SJSA1 (cell line): ENCODE results near the gene VEPH1. TPM values are rescaled to one million over a fixed set of nuclear protein-coding genes. Genes with fewer than 3 reads are reported as not detected.
A peak's percentile ranks its signal among the peaks of the same experiment; 100 is the strongest.

Experiments used
- DNase-seq, 2 experiments: peaks; one replicate each; pipeline ENCODE4 v3.0.0-alpha.2; 2015 to 2020; ENCODE audit warnings: low spot score in 2 of 2, low read depth in 1 of 2
- H3K27ac ChIP-seq: fragments of 250-450 bp; sonication (Bioruptor Pico); 2 replicates; pipeline ENCODE4 v1.5.1; 2020; ENCODE audit warnings: mild to moderate bottlenecking, moderate library complexity
- H3K27me3 ChIP-seq: fragments of 250-450 bp; sonication (Bioruptor Pico); replicated peaks from 2 replicates; pipeline ENCODE4 v1.5.1; 2020; ENCODE audit warnings: mild to moderate bottlenecking, moderate library complexity
- H3K36me3 ChIP-seq: fragments of 250-450 bp; sonication (Bioruptor Pico); 2 replicates; pipeline ENCODE4 v1.5.1; 2020; ENCODE audit warnings: mild to moderate bottlenecking
- H3K4me1 ChIP-seq: fragments of 250-450 bp; sonication (Bioruptor Pico); replicated peaks from 2 replicates; pipeline ENCODE4 v1.6.1; 2021; ENCODE audit warnings: mild to moderate bottlenecking
- H3K4me3 ChIP-seq: fragments of 250-450 bp; sonication (Bioruptor Pico); 2 replicates; pipeline ENCODE4 v1.5.1; 2020; ENCODE audit warnings: mild to moderate bottlenecking
- H3K9me3 ChIP-seq: fragments of 250-450 bp; sonication (Bioruptor Pico); replicated peaks from 2 replicates; pipeline ENCODE4 v1.5.1; 2020; ENCODE audit warnings: mild to moderate bottlenecking
- total RNA-seq: library from RNA; depleted of rRNA; stranded (reverse); fragments of >200 nt; shearing (Covaris generic); gene quantifications from 2 replicates; pipeline ENCODE4 v1.2.3, GENCODE V29; 2014

The VEPH1 gene
- total RNA-seq, 1 experiment from 2014 or later = 14.3 TPM

DNA sequence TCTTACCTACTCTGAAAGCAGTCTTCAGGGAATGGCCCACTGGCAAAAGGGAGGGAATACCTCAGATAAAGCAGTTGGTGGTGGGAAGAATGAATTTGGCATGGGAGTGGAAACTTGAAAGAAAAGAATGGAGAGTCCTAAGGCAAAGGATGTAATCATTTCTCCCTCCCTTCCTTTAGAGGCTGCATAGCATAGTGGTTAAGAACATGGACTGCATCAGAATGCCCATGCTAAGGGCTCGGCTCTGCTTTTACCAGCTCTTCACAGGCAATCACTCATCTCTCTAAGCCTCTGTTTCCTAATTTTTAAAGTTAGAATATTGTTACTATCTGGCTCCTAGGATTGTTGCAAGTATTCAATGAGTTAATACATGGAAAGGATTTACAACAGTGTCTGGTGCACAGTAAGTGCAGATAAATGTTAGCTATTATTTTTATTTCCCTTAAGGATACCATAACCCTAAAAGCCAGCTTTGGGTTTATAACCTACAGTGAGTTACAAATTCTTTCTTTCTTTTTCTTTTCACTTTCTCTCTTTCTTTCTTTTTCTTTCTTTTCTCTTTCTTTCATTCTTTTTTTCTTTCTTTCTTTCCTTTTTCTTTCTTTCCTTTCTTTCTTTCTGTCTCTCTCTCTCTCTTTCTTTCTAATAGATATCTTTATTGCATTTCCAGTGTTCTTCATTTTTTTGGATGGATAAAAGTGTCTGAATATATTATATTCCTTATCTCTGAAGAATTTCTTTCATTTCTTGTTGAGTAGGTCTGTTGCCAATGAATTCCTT, 23.6 kb downstream of the VEPH1 start:
- H3K4me3 ChIP-seq = no peak overlapping the region
- H3K9me3 ChIP-seq = no peaks in the 10 kb centered on the region
- peaks cover 6% of the 10 kb centered on the region for H3K4me1 ChIP-seq
- H3K36me3 ChIP-seq = peaks cover 3% of the 10 kb centered on the region; the same call in 1 of the 2 replicates
- no peaks in the 10 kb centered on the region for H3K27me3 ChIP-seq
- DNase-seq = no peak
- H3K27ac ChIP-seq = no peak overlapping the region

DNA sequence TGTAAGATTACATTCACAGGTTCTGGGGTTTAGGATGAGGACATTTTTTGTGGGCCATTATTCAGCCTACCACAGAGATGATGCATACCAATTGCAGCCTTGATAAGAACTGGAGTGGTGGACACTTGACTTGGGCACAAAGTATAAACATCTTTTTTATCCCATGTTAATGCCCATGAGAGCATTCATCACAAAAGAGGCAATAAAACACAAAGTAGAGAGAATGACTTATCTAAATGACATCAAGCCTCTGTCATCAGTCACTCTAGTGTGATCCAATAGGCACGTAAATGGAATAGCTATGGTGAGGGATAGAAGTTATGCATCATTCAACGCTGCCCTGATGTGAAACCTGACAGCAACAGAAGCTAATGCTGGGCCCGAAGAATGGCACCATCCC, 25.8 kb downstream of the VEPH1 start:
- peaks cover 6% of the 10 kb centered on the region for H3K4me1 ChIP-seq
- peaks cover 3% of the 10 kb centered on the region; the same call in 1 of the 2 replicates for H3K36me3 ChIP-seq
- no peak overlapping the region for H3K4me3 ChIP-seq
- H3K9me3 ChIP-seq = no peaks in the 10 kb centered on the region
- no peak overlapping the region for H3K27ac ChIP-seq
- H3K27me3 ChIP-seq = no peaks in the 10 kb centered on the region
- no peak for DNase-seq

DNA sequence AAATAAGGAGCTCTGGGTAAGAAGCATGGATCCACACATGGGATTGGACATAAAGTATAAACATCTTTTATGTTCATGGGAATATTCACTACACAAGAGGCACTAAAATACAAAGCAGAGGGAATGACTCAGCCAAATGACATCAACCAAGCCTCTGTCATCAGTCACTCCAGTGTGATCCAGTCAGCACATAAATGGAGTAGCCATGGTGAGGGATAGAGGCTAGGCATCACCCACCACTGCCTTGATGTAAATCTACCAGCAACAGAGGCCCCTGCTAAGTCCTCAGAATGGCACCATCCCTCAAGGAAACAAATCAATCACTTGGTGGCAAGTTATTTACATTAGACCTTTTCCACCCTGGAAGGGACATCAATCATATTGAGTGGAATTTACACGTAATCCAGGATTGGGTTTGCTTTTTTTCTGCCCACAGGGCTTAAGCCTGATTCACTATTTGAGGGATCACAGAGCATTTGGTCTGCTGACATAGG, 27.2 kb downstream of the VEPH1 start:
- H3K4me3 ChIP-seq = no peak overlapping the region
- H3K27ac ChIP-seq = 0 out of 2 replicates have a peak overlapping the region, but pooled peaks have one; percentile 11
- no peaks in the 10 kb centered on the region for H3K9me3 ChIP-seq
- DNase-seq = peak in 1 of 2 experiments; percentile 5
- peaks cover 6% of the 10 kb centered on the region for H3K4me1 ChIP-seq
- H3K27me3 ChIP-seq = no peaks in the 10 kb centered on the region
- peaks cover 2% of the 10 kb centered on the region; the same call in 1 of the 2 replicates for H3K36me3 ChIP-seq

DNA sequence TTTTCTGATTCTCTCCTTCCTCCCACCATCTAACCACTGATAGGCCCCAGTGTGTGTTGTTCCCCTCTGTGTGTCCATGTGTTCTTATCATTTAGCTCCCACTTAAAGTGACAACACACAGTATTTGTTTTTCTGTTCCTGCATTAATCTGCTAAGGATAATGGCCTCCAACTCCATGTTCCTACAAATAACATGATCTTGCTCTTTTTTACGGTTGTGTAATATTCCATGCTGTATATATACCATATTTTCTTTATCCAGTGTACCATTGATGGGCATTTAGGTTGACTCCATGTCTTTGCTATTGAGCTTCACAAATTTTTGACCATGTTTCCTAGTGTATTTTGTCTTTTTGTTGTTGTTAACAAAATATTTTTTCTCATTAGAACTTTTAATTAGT, 30.6 kb downstream of the VEPH1 start:
- H3K27me3 ChIP-seq = no peaks in the 10 kb centered on the region
- peaks cover 11% of the 10 kb centered on the region for H3K4me1 ChIP-seq
- no peaks in the 10 kb centered on the region for H3K9me3 ChIP-seq
- no peak for DNase-seq
- H3K4me3 ChIP-seq = no peak overlapping the region
- no peaks in the 10 kb centered on the region for H3K36me3 ChIP-seq
- H3K27ac ChIP-seq = no peak overlapping the region

DNA sequence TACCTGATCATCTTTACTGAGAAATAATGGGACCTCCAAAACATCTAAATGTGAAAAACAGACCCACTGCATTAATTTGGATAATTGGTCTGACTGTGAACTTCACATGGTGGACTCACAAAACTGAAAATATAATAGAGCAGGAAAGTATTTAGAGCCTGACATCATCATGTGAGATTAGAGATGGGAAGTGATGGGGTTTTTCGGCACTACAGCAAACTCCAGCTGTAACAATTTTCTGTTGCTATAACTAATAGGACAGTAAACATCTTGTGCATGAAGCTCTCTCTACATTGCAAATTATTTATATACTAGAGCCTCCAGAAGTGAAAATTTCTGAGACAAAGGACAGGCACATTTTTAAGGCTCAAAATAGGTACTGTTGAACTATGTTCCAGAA, 32.2 kb downstream of the VEPH1 start:
- no peak overlapping the region for H3K4me3 ChIP-seq
- H3K27ac ChIP-seq = no peak overlapping the region
- no peaks in the 10 kb centered on the region for H3K27me3 ChIP-seq
- DNase-seq = no peak
- peaks cover 21% of the 10 kb centered on the region for H3K4me1 ChIP-seq
- no peaks in the 10 kb centered on the region for H3K9me3 ChIP-seq
- H3K36me3 ChIP-seq = no peaks in the 10 kb centered on the region

DNA sequence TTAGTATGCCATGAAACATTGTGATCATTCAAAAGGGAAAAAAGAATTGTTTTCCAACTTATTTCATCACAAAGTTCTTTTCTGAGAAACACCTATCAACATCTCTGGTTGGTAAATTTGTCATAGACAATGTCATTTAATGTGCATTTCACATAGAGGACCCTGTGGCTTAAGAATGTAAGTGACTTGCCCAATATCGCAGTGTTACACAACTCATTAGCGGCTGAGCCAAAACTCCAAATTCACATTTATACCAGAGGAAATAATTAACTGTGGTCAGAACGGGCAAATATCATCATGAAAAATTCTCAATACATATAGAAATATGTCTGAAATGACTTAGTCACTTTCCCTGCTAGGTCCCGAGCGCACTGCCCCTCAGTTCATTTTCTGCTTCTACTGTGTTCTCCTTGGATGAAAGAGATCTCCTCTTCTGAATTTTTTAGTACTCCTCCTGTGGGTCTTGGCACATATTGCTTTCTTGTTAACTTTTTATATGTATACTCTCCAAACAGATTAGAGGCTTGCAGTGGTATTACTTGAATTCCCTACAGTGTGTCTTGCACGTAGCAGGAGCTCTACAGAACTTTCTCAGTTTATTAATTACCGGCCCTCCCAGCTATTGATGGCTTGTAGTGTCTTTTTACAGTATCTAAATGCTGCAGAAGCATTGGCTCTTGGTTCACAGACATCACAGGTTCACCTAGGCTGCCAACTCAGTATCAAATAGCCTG, 33.5 kb downstream of the VEPH1 start:
- Histone ChIP-seq H3K4me1 (peaks cover 17% of the 10 kb centered on the region), H3K36me3 (no peaks in the 10 kb centered on the region), H3K27me3 (no peaks in the 10 kb centered on the region), H3K4me3 (no peak overlapping the region), H3K27ac (no peak overlapping the region), H3K9me3 (no peaks in the 10 kb centered on the region)
- no peak for DNase-seq

DNA sequence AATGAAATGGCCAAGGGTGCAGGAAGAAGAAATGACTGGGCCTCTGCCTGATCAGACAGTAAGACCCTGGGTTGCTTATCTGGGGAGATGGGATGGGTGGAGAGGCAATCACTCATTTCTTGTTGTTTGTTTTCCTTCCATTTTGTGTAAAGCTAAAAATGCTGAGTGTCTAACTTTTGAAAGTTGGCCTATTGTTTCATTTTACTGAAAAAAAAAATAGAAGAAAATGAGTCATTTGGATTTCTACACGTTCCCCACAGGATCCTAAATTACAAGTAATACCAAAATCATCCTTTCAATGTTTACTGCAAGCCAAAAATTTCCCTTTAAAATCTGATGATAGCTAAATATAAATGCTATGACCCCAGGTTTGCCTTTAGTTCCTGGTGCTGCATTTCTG, 36.0 kb downstream of the VEPH1 start:
- H3K4me3 ChIP-seq = no peak overlapping the region
- DNase-seq = peak in 1 of 2 experiments; percentile 62
- H3K27me3 ChIP-seq = no peaks in the 10 kb centered on the region
- peak overlapping the region; percentile 22 for H3K27ac ChIP-seq
- H3K36me3 ChIP-seq = no peaks in the 10 kb centered on the region
- peaks cover 26% of the 10 kb centered on the region for H3K4me1 ChIP-seq
- no peaks in the 10 kb centered on the region for H3K9me3 ChIP-seq

DNA sequence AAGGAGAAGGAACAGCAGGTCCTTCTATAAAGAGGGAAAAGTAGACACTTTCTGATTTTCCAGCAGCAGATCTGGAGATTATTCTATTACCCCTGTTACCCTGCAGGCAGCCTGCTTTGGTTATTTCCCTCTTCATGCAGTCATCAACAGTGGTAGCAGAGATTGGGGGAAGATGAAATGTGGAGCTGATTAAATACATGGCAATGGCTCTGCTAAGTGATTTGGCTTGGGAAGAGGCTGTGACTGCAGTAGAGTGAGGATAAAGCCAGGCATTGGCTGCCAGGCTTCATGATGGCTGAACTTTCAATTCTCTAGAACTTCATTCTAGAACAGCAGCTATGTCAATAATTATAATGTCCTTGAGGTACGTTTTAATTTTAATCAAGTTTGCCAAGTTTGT, 37.5 kb downstream of the VEPH1 start:
- H3K27me3 ChIP-seq = no peaks in the 10 kb centered on the region
- no peak overlapping the region for H3K4me3 ChIP-seq
- H3K9me3 ChIP-seq = no peaks in the 10 kb centered on the region
- no peak overlapping the region for H3K27ac ChIP-seq
- no peak for DNase-seq
- no peaks in the 10 kb centered on the region for H3K36me3 ChIP-seq
- peaks cover 28% of the 10 kb centered on the region for H3K4me1 ChIP-seq

DNA sequence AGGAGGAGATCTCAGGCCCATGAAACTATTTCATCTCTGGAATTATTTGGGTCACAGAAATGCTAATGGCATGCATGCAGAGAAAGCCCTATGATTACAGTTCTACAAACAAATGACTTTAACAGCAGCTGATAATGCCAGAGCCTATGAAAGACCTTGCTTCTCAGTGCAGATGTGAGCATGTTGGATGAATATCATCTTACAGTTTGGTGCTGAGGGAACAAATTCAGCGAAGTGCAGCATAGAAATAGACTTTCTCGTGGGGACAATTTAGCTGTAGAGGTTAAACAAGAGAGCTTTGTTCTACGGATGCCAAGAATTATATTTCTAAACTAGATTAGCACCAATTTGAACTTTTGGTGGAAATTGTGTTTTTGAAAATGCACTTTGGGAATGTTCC, 38.9 kb downstream of the VEPH1 start:
- no peaks in the 10 kb centered on the region for H3K27me3 ChIP-seq
- peaks cover 40% of the 10 kb centered on the region for H3K4me1 ChIP-seq
- H3K9me3 ChIP-seq = no peaks in the 10 kb centered on the region
- no peak for DNase-seq
- no peak overlapping the region for H3K27ac ChIP-seq
- no peak overlapping the region for H3K4me3 ChIP-seq
- H3K36me3 ChIP-seq = no peaks in the 10 kb centered on the region

DNA sequence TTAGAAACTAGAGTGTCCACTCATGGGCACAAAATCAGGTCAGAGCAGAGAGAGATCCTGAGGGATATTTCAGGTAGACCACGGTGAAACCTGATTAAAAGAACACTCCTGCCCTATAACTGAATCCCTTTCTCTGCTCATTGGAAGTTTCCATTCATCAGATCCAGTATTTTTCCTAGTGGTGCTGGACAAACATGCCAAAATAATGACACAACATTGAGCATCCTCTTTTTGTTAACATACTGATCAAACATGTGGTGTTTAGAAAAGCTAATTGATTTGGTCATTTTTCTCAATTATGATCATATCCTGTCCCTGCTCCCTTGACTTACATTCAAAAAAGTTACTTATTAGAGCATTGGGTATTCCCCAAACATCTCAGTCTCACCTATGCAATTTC, 39.4 kb downstream of the VEPH1 start:
- H3K27me3 ChIP-seq = no peaks in the 10 kb centered on the region
- H3K27ac ChIP-seq = no peak overlapping the region
- H3K4me3 ChIP-seq = no peak overlapping the region
- H3K36me3 ChIP-seq = no peaks in the 10 kb centered on the region
- peaks cover 40% of the 10 kb centered on the region for H3K4me1 ChIP-seq
- no peak for DNase-seq
- no peaks in the 10 kb centered on the region for H3K9me3 ChIP-seq

DNA sequence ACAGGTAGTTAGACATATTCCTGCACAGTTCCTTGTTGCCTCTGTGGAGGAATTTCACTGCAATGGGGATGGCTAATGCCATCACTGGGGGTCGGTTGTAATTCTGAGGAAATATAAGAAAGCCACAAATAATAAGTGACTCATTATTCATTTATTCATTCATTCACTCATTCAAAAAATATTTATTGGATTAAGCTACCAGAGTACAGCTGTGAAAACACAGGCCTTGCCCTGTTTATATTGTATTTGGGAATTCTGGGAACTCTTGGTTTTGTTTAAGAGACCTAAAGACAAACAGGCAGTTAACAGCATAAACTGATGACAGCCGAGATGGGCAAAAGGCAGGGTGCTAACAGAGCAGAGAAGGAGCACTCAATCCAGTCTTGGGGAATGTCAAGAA, 43.0 kb downstream of the VEPH1 start:
- peaks cover 5% of the 10 kb centered on the region; the same call in 1 of the 2 replicates for H3K36me3 ChIP-seq
- H3K4me3 ChIP-seq = no peak overlapping the region
- H3K27me3 ChIP-seq = no peaks in the 10 kb centered on the region
- H3K4me1 ChIP-seq = peaks cover 22% of the 10 kb centered on the region
- no peaks in the 10 kb centered on the region for H3K9me3 ChIP-seq
- H3K27ac ChIP-seq = peak overlapping the region; percentile 25
- DNase-seq = peak; percentile 53 to 83

DNA sequence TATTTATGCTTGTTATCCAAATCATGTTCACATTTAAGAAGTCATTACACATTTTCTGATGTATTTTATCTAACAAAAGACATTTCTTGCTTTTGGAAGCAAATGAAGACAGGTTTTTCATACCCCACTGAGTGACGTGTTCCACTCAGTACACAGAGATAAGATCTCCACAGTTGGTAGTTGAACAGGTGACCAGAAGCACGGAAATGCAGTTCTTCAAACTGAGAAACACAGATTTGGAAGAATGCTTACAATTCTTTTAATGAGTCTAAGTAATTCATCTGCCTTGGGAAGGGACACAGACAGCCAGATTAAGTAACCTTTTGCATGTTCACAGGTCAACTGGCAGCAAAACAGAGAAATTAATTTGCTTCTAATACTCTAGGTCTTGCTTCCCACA, 43.5 kb downstream of the VEPH1 start:
- Histone ChIP-seq H3K4me3 (no peak overlapping the region), H3K27ac (peak overlapping the region; percentile 25; the same call in 1 of the 2 replicates), H3K4me1 (peaks cover 22% of the 10 kb centered on the region), H3K36me3 (peaks cover 5% of the 10 kb centered on the region; the same call in 1 of the 2 replicates), H3K27me3 (no peaks in the 10 kb centered on the region), H3K9me3 (no peaks in the 10 kb centered on the region)
- no peak for DNase-seq

DNA sequence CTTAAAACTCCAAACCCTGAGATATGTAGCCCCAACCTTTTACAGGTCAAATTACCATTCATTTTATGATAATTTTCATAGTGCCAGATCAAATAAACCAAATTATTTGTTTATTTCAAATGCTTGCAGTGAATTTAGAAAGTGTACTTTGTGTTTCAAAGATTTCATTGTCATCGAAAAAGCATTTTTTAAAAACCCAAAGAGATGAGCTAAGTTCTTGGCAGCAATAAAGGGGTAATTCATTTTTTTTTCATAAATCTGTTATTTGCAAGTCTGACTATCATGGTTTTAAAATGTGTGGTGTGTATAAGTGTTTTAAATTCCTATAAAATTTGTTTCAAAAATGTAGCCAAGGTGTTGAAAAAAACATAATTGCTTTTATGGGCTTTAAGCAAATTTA, 49.4 kb downstream of the VEPH1 start:
- Histone ChIP-seq H3K4me1 (no peaks in the 10 kb centered on the region), H3K27me3 (no peaks in the 10 kb centered on the region), H3K27ac (no peak overlapping the region), H3K9me3 (no peaks in the 10 kb centered on the region), H3K36me3 (peaks cover 5% of the 10 kb centered on the region; the same call in 1 of the 2 replicates), H3K4me3 (no peak overlapping the region)
- DNase-seq = no peak

DNA sequence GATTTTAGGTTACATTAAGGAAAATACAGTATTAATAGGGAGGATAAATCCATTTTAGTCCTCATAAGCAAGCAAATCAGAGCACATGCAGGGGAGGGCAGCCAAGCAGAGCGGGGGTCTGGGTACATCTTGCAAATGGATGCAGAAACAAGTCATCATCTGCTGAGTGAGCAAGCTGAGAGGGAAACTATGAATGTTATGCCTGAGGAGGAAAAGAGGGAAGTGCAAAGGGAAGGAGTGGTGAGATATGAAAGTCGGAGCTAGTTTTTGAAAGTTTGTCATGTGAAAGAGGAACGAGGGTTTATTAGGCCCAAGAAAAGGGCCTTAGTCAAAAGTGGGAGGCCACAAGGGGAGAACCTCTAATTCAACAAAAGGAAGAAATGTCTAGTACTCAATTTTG, 51.1 kb downstream of the VEPH1 start:
- Histone ChIP-seq H3K36me3 (no peaks in the 10 kb centered on the region), H3K9me3 (no peaks in the 10 kb centered on the region), H3K4me1 (no peaks in the 10 kb centered on the region), H3K4me3 (no peak overlapping the region), H3K27me3 (no peaks in the 10 kb centered on the region), H3K27ac (no peak overlapping the region)
- no peak for DNase-seq
